Cerebellar cortex (tissue), 1 donor: ENCODE measurements around the gene JAML.
"Not testable (repeated sequence)": the region's sequence is repeated elsewhere in the genome, so short reads cannot be mapped to it uniquely, and the experiment has no call there.

Source experiments
- DNase-seq: peaks from one replicate; pipeline ENCODE4 v3.0.0-alpha.2; 2015; ENCODE audit warnings: low spot score

JAML gene

DNA sequence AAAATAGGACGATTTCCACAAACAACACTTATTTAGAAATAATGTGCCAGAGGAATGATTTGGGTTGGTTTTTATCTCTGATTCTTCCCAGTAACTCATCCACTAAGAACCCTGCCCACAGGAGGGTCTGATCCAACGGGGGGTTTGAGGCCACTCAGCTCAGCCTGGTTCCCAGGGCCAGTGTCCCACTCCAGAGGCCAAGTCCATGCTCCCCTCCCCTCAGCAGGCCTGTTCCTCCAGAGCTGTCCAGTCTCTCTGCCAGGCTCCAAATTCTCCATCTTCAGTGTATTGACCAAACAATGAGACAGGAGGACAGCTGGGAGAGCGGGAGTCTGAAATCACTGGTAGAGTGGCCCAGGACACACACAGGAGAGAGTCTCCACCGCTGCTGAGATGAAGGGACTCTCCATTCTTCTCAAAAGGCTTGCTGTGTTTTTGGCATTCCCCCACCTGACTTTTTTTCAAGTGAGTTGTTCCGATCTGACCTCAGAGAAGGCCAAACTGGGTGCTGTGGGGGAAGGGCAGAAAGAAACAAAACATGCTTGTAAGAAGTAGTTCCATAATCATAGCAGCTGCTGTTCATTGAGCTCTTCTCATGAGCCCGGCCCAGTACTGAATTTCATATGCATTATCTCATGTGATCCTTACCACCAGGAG lies 30.8 kb downstream of the JAML start:
- no peak for DNase-seq

DNA sequence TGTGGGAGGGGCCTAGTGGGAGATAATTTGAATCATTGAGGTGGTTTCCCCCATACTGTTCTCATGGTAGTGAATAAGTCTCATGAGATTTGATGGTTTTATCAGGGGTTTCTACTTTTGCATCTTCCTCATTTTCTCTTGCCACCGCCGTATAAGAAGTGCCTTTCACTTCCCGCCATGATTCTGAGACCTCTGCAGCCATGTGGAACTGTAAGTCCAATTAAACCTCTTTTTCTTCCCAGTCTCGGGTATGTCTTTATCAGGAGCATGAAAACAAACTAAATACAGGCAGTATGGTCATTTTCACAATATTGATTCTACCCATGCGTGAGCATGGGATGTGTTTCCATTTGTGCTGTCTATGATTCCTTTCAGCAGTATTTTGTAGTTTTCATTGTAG lies 32.0 kb downstream of the JAML start:
- DNase-seq: not testable (repeated sequence)

DNA sequence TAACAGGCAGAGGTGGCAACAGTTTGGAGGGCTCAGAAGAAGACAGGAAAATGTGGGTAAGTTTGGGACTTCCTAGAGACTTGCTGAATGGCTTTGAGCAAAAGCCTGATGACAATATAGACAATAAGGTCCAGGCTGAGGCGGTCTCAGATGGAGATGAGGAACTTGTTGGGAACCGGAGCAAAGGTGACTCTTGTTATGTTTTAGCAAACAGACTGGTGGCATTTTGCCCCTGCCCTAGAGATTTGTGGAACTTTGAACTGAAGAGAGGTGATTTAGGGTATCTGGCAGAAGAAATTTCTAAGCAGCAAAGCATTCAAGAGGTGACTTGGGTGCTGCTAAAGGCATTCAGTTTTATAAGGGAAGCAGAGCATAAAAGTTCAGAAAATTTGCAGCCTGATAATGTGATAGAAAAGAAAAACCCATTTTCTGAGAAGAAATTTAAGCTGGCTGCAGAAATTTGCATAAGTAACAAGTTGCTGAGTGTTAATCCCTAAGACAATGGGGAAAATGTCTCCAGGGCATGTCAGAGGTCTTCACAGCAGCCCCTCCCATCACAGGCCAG lies 33.8 kb downstream of the JAML start:
- DNase-seq: not testable (repeated sequence)

DNA sequence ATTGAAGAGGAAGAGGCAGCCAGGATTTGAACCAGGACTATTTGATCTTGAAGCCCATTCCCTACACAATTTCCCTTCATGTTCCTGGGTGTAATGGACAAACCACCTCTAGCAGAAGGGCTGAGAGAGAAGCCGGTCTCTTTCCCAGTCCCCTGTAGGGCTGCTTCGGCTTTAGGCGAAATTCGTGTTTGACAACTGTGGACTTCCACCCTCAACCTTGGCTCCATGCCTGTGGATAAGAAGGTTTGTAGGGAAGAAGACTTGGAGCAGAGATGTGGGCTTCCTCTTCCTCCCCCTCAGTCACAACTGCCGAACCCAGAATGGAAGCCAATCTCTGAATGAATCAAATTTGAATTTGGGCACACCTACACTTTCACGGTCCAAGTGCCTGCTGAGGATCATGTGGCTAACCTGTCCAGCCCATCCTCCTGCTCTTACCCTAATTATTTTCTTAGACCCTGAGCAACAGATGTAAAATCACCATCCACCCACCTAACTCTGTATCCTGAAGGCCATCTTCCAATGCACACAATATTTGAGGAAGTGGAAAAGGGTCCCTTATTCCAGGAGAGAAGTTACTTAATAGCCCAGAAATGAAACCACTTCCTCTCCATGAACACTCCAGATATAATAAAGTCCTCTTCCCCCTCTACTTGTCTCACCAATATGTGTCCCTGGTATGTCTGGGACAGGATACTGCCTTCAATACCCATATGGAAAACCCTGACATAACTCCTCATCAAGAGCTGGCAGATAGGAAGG lies 38.3 kb downstream of the JAML start:
- no peak for DNase-seq

DNA sequence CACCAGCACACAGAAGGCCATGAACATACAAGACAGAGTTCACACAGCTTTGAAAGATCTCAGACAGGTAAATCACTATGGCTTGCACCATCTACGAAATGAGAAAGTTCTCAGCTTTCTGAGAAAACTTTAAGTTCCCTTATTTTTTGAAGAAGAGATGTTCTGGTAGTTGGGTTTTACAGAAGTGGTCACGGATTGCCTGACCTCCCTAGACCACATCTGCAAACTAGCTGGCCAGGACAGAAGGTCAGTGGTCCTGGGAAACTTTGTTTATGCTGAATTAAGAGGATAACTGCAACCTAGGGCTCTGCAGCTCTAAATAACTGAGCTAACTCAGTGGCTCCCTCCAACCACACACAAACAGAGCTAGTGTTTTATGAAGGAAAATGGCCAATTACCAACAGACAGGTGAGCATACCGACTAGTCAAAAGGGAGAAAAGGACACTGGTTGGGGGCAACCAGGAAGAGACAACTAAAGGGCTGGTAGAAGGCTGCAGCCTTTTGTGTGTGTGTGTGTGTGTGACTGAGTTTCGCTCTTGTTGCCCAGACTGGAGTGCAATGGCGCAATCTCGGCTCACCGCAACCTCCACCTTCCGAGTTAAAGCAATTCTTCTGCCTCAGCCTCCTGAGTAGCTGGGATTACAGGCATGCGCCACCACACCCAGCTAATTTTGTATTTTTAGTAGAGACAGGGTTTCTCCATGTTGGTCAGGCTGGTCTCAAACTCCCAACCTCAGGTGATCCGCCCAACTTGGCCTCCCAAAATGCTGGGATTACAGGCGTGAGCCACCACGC lies 39.8 kb downstream of the JAML start:
- no peak for DNase-seq

DNA sequence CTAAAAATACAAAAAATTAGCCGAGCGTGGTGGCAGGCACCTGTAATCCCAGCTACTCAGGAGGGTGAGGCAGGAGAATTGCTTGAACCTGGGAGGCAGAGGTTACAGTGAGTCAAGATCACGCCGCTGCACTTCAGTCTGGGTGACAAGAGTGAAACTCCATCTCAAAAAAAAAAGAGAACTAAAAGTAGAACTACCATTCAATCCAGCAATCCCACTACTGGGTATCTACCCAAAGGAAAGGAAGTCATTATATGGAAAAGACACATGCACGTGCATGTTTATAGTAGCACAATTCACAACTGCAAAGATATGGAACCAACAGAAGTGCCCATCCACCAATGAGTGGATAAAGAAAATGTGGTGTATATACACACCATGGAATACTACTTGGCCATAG lies 41.1 kb downstream of the JAML start:
- DNase-seq: not testable (repeated sequence)

DNA sequence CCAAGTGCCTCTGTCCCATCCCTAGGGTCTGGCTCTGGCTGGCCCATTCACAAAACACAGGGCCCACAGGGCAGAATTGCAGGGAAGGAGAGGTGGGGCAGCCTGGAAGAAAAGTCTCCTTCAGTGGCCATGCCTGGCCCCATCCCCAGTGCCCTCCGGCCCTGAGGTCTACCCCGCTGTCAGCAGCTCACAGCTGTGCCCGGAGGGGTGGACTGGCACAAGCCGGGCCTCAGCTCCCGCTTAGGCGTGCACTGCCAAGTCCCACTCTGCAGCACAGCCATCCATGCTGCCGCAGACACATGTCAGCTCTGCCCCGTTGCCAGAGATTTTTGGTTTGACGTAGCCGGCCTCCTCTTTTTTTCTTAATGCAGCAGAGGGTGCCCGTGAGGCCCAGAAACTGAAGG lies 44.5 kb downstream of the JAML start:
- peak; percentile 97 for DNase-seq

DNA sequence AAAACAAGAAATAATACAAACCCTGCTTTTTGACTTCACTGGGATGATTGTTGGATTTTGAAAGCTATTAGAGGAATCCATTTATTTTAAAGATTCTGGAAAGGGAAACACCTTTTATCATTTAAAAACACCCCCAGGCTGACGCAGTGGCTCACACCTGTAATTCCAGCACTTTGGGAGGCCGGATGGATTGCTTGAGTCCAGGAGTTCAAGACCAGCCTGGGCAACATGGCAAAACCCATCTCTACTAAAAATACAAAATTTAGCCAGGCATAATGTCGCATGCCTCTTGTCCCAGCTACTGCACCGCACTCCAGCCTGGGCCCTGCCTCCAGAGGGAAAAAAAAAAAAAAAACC lies 48.1 kb downstream of the JAML start:
- DNase-seq: no peak

DNA sequence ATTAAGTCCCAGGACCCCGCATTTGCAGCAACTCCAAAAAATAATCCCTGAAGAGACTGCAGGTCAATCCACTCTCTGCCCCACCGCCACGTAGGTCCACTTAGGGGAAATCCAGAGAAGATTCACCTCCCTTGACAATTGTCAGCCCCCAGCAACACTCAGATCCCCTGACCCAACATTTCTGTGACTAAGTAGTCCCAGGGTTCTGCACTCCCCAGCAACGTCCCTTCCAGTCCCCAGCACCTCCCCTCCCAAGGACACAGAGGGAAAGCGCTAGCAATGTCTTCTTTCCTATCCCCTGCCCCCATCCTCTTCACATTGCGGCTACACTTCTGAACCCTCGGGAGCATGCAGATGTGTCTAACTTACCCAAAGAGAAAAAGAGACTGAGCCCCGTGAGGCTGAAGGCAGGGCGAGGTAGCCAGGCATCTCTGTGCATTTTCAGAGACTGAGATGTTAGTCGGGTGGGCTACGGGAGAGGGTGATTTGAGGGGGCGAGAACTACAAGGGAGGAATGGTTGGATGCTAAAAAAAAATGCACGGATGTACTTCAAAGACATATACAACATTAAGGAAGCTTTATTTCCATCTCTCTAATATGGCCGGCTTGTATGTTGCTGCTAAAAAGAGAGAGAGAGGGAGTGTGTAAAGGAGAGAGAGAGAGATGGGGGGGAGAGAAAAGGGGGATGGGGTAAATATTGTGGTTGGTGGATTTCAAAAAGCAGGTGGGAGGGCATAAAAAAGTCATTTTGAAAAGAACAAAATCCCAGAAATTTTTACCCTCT lies 48.6 kb downstream of the JAML start, which contains the start of gene SCN2B:
Gene SCN2B (minus strand): TSS at position 647 of the 785 bp plus-strand sequence. CDS start 208 bp downstream, at position 439.
- peak; percentile 87 for DNase-seq

DNA sequence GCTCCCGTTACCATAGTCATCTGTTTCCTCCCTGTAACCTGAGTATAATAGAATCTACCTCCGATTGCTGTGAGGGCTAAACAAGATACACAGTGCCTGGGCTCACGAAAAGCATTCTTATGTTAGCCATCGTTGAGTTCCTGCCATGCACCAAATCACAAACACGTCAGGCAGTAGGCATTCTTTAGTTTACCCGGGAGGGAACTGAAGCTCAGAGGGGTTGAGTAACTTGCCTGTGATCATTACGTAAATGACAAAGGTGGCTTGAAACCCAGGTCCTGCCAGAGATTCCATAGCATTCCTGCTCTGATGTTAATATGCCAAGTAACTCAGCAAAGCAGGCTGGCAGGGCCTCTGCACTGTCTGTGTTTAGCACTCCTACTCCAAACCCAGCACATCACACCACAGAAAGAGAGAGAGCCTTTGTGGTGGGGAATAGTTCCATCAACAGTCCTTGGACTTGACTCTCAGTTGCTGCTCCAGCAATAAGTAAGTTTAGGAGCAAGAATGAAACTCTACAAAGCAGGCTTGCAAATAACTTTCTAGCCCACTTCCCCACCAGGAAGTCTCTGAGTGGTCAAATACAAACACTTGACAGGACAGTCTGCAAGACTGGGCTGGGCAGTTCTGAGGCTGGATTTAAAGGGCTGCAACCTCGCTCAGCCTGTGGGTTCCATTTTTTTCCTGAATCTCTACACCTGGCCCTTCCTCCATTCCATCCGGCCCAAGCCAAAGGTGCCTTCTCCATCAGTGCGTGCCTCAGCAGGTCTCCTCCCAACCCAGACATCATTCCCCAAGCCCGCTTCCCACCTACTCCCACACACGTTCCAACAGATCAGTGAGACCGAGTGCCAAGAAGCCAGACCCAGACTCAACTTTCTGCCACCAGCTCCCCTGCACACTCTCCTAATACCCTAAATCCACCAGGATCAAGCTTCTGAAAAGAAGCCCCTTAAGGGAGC lies 49.5 kb downstream of the JAML start:
- DNase-seq: peak; percentile 62

DNA sequence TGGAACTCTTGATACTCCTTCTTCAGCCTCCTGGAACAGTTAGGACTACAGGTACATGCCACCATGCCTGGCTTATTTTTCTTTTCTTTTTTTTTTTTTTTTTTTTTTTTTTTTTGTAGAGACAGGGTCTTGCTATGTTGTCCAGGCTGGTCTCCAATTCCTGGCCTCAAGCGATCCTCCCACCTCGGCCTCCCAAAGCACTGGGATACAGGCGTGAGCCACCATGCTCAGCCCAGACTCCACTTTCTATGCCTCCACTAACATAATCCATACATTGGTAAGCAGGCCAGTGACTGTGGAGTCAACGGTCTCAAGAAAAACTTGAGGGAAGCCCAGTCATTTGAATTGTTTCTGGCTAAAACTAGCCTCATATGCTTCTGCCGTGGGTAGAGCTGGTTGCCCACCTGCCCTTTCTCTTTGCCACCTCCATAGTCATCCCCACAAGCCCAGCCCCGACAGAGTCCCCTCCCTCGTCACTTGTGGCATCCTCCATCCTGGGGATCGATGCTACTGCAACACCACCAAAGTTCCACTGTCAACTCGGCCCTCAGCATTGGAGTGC lies 50.7 kb downstream of the JAML start:
- no peak for DNase-seq

DNA sequence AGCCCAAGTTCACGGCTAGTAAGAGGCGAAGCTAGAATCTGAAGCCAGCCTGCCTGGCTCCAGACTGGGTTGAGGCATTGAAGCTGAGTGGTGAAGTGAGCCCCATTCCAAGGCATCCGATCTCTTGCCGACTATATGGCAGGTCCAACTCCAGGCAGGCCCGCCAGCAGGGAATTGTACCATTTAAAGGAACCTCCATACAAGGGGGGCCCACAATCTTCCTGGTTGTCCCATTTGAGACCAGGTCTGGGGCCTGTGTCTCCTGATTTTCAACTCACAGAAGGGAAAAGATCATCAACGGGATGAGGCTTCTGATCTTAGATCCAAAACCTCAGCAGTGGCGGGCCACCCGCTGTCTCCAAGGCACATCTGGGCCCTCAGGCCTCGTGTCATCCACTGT lies 52.5 kb downstream of the JAML start:
- DNase-seq: no peak

DNA sequence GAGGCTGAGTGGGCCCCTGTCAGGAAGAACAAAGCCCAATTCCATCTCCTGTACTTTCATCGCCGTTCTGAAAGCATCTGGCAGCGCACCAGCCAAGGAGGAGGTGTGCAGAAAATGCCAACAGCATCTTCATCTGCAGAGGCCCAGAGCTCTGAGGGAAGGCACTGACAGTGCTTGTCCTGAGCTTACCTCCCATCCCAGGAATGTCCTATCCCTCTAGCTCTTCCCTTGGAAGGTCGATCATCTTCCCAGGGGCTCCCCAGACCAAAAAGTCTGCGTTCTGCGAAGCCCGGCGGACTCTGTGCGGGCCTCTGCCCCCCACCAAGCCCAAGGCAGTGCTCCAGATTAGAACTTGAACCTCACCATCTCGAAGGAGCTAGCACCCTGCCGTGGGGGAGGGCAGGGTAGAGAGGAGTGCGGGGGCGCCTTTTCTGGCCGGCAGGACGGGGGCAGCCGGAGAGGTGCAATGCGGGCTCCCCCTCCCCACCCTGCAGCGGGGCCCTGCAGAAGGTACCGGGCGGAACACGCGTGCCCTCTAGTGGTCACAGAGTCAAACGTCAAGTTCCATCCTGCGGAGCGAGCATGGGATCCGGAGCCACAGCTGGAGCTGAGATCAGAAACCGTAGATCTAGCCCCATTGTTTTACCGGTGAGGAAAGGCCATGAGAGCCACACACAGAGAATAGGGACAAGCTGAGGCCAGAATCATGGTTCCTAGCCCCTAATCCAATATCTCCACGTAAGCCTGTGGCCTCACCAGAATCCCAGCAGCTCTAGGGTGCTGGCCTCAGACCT lies 53.3 kb downstream of the JAML start:
- peak; percentile 87 for DNase-seq

DNA sequence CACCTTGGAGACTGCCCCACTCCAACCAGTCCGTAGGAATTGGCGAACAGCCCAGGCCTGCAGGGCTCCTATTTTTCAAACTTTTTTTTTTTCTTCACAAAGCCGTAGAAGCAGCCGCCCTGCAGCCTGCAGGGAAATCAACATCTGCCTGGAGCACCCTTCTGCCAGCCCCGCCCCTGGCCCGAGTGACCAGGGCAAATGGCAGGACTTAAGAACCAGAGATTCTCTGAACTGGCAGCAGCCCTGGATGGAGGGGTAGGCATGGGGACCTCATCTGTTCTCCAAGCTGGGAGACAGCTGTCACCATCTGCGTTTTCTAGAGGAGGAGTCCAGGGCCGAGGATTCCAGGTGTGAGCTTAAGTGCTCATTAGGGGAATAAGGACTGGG lies 53.9 kb downstream of the JAML start:
- no peak for DNase-seq

DNA sequence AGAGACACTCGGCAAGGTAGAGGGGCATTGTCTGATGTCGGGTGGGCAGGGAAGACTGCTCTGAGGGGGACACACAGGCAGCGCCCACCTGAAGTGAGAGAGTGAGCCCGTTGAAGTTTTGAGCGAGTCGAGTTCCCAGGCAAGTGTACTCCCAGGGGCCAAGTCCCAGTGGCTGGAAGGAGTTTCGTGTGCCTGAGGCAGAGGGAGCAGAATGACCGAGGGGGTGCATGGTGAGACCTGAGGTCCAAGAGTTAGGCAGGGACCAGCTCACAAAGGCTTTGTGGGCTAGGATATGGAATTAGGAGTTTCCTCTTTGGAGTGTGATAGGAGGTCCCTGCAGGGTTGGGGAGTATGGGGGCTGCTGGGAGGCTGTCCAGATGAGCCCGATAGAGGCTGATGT lies 54.6 kb downstream of the JAML start:
- no peak for DNase-seq

DNA sequence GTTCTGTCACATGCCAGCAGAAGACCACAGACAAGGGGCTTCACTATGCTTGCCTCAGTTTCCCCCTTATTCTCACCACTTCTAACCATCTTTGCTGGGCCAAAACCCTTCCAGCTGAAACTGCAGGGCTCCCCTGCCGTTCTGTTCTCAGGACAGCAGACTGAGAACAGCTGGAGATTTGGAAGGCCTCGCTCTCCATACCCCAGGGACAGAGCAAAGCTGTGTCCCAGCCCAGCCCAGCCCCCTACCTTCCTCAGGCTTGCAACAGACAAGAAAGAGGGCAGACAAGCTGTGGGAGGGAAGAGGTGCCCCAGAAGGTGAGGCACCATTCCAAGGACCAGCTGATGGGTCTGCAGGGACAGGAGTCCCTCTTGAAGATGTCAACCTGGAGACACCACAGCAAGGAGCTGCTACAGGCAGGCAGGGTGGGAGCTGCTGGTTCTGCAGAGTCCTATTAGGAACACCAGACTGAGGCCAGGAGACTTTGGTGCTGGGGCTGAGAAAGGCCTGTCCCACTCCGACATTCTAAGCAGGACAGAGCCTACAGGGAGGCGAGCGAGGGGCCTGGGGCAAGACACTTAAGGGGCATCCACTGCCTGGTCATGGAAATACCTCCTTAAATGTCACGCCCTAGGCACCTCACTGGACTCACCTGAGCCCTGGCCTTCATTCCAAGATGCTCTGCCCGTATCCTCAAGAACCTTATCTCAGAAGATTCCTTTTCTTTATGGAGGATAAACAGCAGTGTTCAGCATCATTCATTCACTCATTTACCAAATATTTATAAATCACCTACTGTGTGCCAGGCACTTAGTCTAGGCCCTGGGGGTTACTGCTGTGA lies 55.3 kb downstream of the JAML start:
- DNase-seq: no peak

DNA sequence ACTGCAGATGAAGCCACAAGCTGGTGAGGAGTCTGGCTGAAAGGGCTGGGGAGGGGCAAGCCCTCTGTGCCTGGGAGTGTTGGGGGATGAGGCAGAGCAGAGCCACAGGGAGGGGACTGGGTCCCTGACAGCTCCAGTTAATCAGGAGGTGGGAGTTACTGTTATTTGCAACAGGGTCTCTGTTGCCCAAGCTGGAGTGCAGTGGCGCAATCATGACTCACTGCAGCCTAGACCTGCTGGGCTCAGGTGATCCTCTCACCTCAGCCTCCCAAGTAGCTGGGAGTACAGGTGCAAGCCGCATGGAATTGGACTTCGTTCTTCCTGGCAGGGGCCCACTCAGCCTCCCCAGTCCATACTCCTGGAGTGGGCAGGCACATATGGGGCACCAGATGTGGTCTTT lies 56.1 kb downstream of the JAML start:
- no peak for DNase-seq

DNA sequence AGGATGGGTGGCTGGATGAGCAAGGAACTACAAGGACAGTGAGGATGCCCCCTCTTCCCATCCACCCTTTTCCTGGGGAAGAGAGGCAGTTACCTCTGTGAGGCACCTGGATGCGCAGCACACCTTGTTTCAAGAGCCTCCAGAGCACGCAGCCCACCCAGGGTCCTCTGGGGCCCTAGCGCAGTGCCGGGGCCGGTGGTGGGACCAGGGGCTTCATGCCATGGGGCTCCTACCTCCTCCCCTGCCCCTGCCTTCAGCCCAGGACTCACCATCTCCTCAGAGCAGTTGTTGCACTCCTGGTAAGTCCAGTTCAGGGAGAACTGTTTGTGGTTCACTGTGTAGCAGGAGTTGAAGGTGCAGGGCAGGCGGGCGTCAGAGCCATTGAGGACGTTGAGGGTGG lies 56.5 kb downstream of the JAML start:
- DNase-seq: no peak

DNA sequence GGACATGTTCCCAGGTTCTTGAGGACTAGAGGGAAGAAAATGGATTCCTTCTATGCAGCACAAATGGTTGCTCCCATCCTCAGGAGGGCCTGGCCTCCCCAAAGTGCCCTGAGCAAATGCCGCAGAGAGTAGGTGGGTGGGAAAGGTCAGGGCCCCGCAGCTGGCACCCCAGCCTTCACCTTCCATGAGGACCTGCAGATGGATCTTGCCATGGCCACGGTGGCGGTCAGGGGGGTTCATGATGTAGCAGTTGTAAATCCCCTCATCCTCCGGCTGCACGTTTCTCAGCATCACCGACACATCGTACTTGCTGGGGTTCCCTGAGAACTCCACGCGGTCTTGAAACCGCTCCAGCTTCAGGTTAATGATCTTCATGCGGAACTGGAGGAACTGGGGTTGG lies 56.9 kb downstream of the JAML start:
- DNase-seq: no peak
